ENCODE results near the gene GINS1.
"Not testable (repeated sequence)": the region's sequence is repeated elsewhere in the genome, so short reads cannot be mapped to it uniquely, and the experiment has no call there.

GINS1 gene

GRCh38 chr20:25457886-25458680 is 50.6 kb downstream of the GINS1 start:
- no peak for DNase-seq

GRCh38 chr20:25459111-25459830 is 51.8 kb downstream of the GINS1 start:
- no peak for DNase-seq

- DNase-seq, result no peak
Observed at GRCh38 chr20:25459916-25460535, 52.6 kb downstream of the GINS1 start.

GRCh38 chr20:25460566-25461280 is 53.2 kb downstream of the GINS1 start:
- DNase-seq, result no peak

- no peak for DNase-seq
Observed at GRCh38 chr20:25461281-25461650, 53.8 kb downstream of the GINS1 start.

- DNase-seq, result no peak
Observed at GRCh38 chr20:25461786-25462545, 54.5 kb downstream of the GINS1 start.

- DNase-seq, result no peak
Observed at GRCh38 chr20:25464501-25465242, 57.2 kb downstream of the GINS1 start.

- no peak for DNase-seq
Observed at GRCh38 chr20:25465243-25466135, 58.0 kb downstream of the GINS1 start.

- no peak for DNase-seq
Observed at GRCh38 chr20:25466846-25467245, 59.4 kb downstream of the GINS1 start.

- DNase-seq, result no peak
Observed at GRCh38 chr20:25467441-25467840, 60.0 kb downstream of the GINS1 start.

- no peak for DNase-seq
Observed at GRCh38 chr20:25468126-25469075, 60.9 kb downstream of the GINS1 start.

- no peak for DNase-seq
Observed at GRCh38 chr20:25469558-25469957, 62.1 kb downstream of the GINS1 start.

- DNase-seq, result peak; percentile 26
Observed at GRCh38 chr20:25470045-25470444, 62.6 kb downstream of the GINS1 start.

GRCh38 chr20:25471020-25471419 is 63.5 kb downstream of the GINS1 start:
- no peak for DNase-seq

- not testable (repeated sequence) for DNase-seq
Observed at GRCh38 chr20:25473297-25473696, 65.8 kb downstream of the GINS1 start.

- DNase-seq, result no peak
Observed at GRCh38 chr20:25476106-25477013, 68.9 kb downstream of the GINS1 start.

GRCh38 chr20:25477014-25477882 is 69.8 kb downstream of the GINS1 start:
- no peak for DNase-seq

All from stimulated activated CD4-positive, alpha-beta T cell treated with anti-CD3 and anti-CD28 coated beads, Interleukin-12 subunit alpha, Interleukin-12 subunit beta, amount 100 ng/mL, for 4 hours (primary cell).